GM19025 (cell line): Measurements from ENCODE around the gene C22orf23.

Experiments
- ATAC-seq: cut with Tn5 transposase; IDR thresholded peaks from one replicate; pipeline ENCODE4 v1.9.1; 2021; ENCODE audit warnings: mild to moderate bottlenecking, low read depth, moderate library complexity; ENCODE audit not compliant: unreplicated experiment

The C22orf23 gene

GRCh38 chr22:37906364-37907008 is 46.9 kb downstream of the C22orf23 start:
- ATAC-seq, result peak; percentile 24

GRCh38 chr22:37905534-37906363 is 47.7 kb downstream of the C22orf23 start, which contains the start of gene MICALL1:
MICALL1 (plus strand) TSS chr22:37906297; CDS start chr22:37906423, 126 bp downstream.
- ATAC-seq, result peak; percentile 79

GRCh38 chr22:37904572-37905533 is 48.5 kb downstream of the C22orf23 start:
- ATAC-seq, result no peak

- ATAC-seq, result no peak
Observed at GRCh38 chr22:37898441-37899181, 54.8 kb downstream of the C22orf23 start.

GRCh38 chr22:37897807-37898206 is 55.6 kb downstream of the C22orf23 start:
- ATAC-seq, result no peak

- no peak for ATAC-seq
Observed at GRCh38 chr22:37896939-37897338, 56.5 kb downstream of the C22orf23 start.

- ATAC-seq, result no peak
Observed at GRCh38 chr22:37896181-37896592, 57.2 kb downstream of the C22orf23 start.

GRCh38 chr22:37894939-37895670 is 58.3 kb downstream of the C22orf23 start:
- ATAC-seq, result no peak

GRCh38 chr22:37893583-37893983 is 59.8 kb downstream of the C22orf23 start:
- ATAC-seq, result no peak
